Muscle of leg (tissue), 11 donors: Measurements from ENCODE around the gene COMMD2. TPM values are rescaled to one million over a fixed set of nuclear protein-coding genes. Genes with fewer than 3 reads are reported as not detected.

Experiments
- DNase-seq: peaks from one replicate; pipeline ENCODE4 v3.0.0; 2013
- H3K27ac ChIP-seq: one replicate; pipeline ENCODE4 v1.5.1; 2013; ENCODE audit warnings: mild to moderate bottlenecking, low read length, control low read depth
- H3K27me3 ChIP-seq: one replicate; pipeline ENCODE4 v1.6.1; 2013; ENCODE audit warnings: low read length; ENCODE audit not compliant: control insufficient read depth, insufficient read depth
- H3K36me3 ChIP-seq: one replicate; pipeline ENCODE4 v1.6.1; 2013; ENCODE audit warnings: low read length; ENCODE audit not compliant: control insufficient read depth, insufficient read depth
- H3K4me1 ChIP-seq: one replicate; pipeline ENCODE4 v1.6.1; 2013; ENCODE audit warnings: low read length; ENCODE audit not compliant: control insufficient read depth, insufficient read depth
- H3K4me3 ChIP-seq: one replicate; pipeline ENCODE4 v1.5.1; 2013; ENCODE audit warnings: low read length, control low read depth
- H3K9me3 ChIP-seq: replicated peaks from 2 replicates; pipeline ENCODE4 v1.6.1; 2013; ENCODE audit warnings: low read depth, low read length; ENCODE audit not compliant: control insufficient read depth
- WGBS: methylation state at CpG from one replicate; pipeline ENCODE4 v1.1.5; 2013; ENCODE audit warnings: missing lambda C conversion rate; ENCODE audit not compliant: insufficient coverage; 5-methylcytosine and 5-hydroxymethylcytosine counted together
- polyA plus RNA-seq, 8 donors: library from polyadenylated mRNA; unstranded; fragments of 120-200 nt; gene quantifications; one replicate each; pipeline versions ENCODE4 v1.2.1 to v1.2.3, GENCODE V29; 2013; ENCODE audit warnings: inconsistent platforms in 1 of 8, low replicate concordance in 1 of 8; ENCODE audit not compliant: insufficient read length in 8 of 8, insufficient read depth in 1 of 8
- total RNA-seq: library from RNA; stranded (reverse); fragments of 120-200 nt; gene quantifications from one replicate; pipeline ENCODE4 v1.2.4, GENCODE V29; 2013

The COMMD2 gene
- total and polyA plus RNA-seq, 9 donors, result 27.3 to 40.3 (median 33.2) TPM

- Histone ChIP-seq H3K27ac (no peak overlapping the region), H3K27me3 (peaks cover 3% of the 10 kb centered on the region), H3K4me1 (no peaks in the 10 kb centered on the region), H3K36me3 (no peaks in the 10 kb centered on the region), H3K9me3 (no peaks in the 10 kb centered on the region), H3K4me3 (no peak overlapping the region)
- WGBS, result 100% methylated on average over 2 of the region's 5 CpGs
- DNase-seq, result no peak
Observed at GRCh38 chr3:149784064-149784704, 31.9 kb upstream of the COMMD2 start.

- DNase-seq, result peak; percentile 48
- H3K27me3 ChIP-seq, result peaks cover 3% of the 10 kb centered on the region
- H3K27ac ChIP-seq, result no peak overlapping the region
- H3K9me3 ChIP-seq, result no peaks in the 10 kb centered on the region
- no peaks in the 10 kb centered on the region for H3K4me1 ChIP-seq
- no peak overlapping the region for H3K4me3 ChIP-seq
- no peaks in the 10 kb centered on the region for H3K36me3 ChIP-seq
Observed at GRCh38 chr3:149783576-149783975, 31.3 kb upstream of the COMMD2 start.

- WGBS, result no CpG with 5 or more reads among the region's 3 CpGs
- H3K9me3 ChIP-seq, result no peaks in the 10 kb centered on the region
Observed at GRCh38 chr3:149781741-149782140, 29.5 kb upstream of the COMMD2 start.

GRCh38 chr3:149781211-149781610 is 28.9 kb upstream of the COMMD2 start:
- WGBS, result 69% methylated on average over 3 of the region's 4 CpGs
- no peaks in the 10 kb centered on the region for H3K9me3 ChIP-seq
- peaks cover 3% of the 10 kb centered on the region for H3K27me3 ChIP-seq
- H3K4me3 ChIP-seq, result no peak overlapping the region
- no peaks in the 10 kb centered on the region for H3K4me1 ChIP-seq
- H3K27ac ChIP-seq, result no peak overlapping the region
- H3K36me3 ChIP-seq, result no peaks in the 10 kb centered on the region
- DNase-seq, result peak; percentile 52

More at GRCh38 chr3:149781741-149782140, 29.5 kb upstream of the COMMD2 start:
- H3K4me3 ChIP-seq, result no peak overlapping the region
- no peak for DNase-seq
- H3K27ac ChIP-seq, result no peak overlapping the region
- peaks cover 3% of the 10 kb centered on the region for H3K27me3 ChIP-seq
- no peaks in the 10 kb centered on the region for H3K36me3 ChIP-seq
- H3K4me1 ChIP-seq, result no peaks in the 10 kb centered on the region

GRCh38 chr3:149777414-149778214 is 25.3 kb upstream of the COMMD2 start:
- no peaks in the 10 kb centered on the region for H3K9me3 ChIP-seq
- 74% methylated on average over 2 of the region's 2 CpGs for WGBS
- no peaks in the 10 kb centered on the region for H3K4me1 ChIP-seq
- no peak overlapping the region for H3K27ac ChIP-seq
- no peaks in the 10 kb centered on the region for H3K36me3 ChIP-seq
- no peak overlapping the region for H3K4me3 ChIP-seq
- DNase-seq, result no peak
- no peaks in the 10 kb centered on the region for H3K27me3 ChIP-seq

- 71% methylated on average over 1 of the region's 1 CpG for WGBS
- Histone ChIP-seq H3K27ac (no peak overlapping the region), H3K4me1 (no peaks in the 10 kb centered on the region), H3K4me3 (no peak overlapping the region), H3K36me3 (no peaks in the 10 kb centered on the region), H3K9me3 (no peaks in the 10 kb centered on the region), H3K27me3 (no peaks in the 10 kb centered on the region)
- DNase-seq, result no peak
Observed at GRCh38 chr3:149776170-149776569, 23.9 kb upstream of the COMMD2 start.

- no CpG with 5 or more reads among the region's 2 CpGs for whole genome bisulfite sequencing
- Histone ChIP-seq H3K9me3 (no peaks in the 10 kb centered on the region), H3K27ac (no peak overlapping the region), H3K4me3 (no peak overlapping the region), H3K36me3 (no peaks in the 10 kb centered on the region), H3K4me1 (no peaks in the 10 kb centered on the region), H3K27me3 (no peaks in the 10 kb centered on the region)
- DNase-seq, result no peak
Observed at GRCh38 chr3:149772861-149773260, 20.6 kb upstream of the COMMD2 start.

- Histone ChIP-seq H3K36me3 (no peaks in the 10 kb centered on the region), H3K9me3 (no peaks in the 10 kb centered on the region), H3K27ac (no peak overlapping the region), H3K4me3 (no peak overlapping the region), H3K4me1 (no peaks in the 10 kb centered on the region), H3K27me3 (no peaks in the 10 kb centered on the region)
- peak; percentile 52 for DNase-seq
- 64% methylated on average over 5 of the region's 8 CpGs for WGBS
Observed at GRCh38 chr3:149771652-149772271, 19.5 kb upstream of the COMMD2 start.

- Histone ChIP-seq H3K9me3 (no peaks in the 10 kb centered on the region), H3K4me3 (no peak overlapping the region), H3K36me3 (no peaks in the 10 kb centered on the region), H3K4me1 (no peaks in the 10 kb centered on the region), H3K27ac (no peak overlapping the region), H3K27me3 (no peaks in the 10 kb centered on the region)
- no peak for DNase-seq
- no CpG with 5 or more reads among the region's 2 CpGs for WGBS
Observed at GRCh38 chr3:149770246-149770645, 18.0 kb upstream of the COMMD2 start.

- 100% methylated on average over 3 of the region's 6 CpGs for WGBS
- DNase-seq, result no peak
Observed at GRCh38 chr3:149768704-149769103, 16.4 kb upstream of the COMMD2 start.

More at GRCh38 chr3:149768704-149769103, 16.4 kb upstream of the COMMD2 start:
- no peak overlapping the region for H3K4me3 ChIP-seq
- no peak overlapping the region for H3K27ac ChIP-seq
- H3K27me3 ChIP-seq, result peaks cover 4% of the 10 kb centered on the region
- no peaks in the 10 kb centered on the region for H3K4me1 ChIP-seq
- no peaks in the 10 kb centered on the region for H3K9me3 ChIP-seq
- no peaks in the 10 kb centered on the region for H3K36me3 ChIP-seq
